Muscle of leg (tissue), 11 donors: ENCODE measurements around the gene WDR6. TPM values are rescaled to one million over a fixed set of nuclear protein-coding genes. Genes with fewer than 3 reads are reported as not detected.
A peak's percentile ranks its signal among the peaks of the same experiment; 100 is the strongest.

Experiments
- DNase-seq: peaks from one replicate; pipeline ENCODE4 v3.0.0; 2013
- H3K27ac ChIP-seq: one replicate; pipeline ENCODE4 v1.5.1; 2013; ENCODE audit warnings: mild to moderate bottlenecking, low read length, control low read depth
- H3K27me3 ChIP-seq: one replicate; pipeline ENCODE4 v1.6.1; 2013; ENCODE audit warnings: low read length; ENCODE audit not compliant: control insufficient read depth, insufficient read depth
- H3K36me3 ChIP-seq: one replicate; pipeline ENCODE4 v1.6.1; 2013; ENCODE audit warnings: low read length; ENCODE audit not compliant: control insufficient read depth, insufficient read depth
- H3K4me1 ChIP-seq: one replicate; pipeline ENCODE4 v1.6.1; 2013; ENCODE audit warnings: low read length; ENCODE audit not compliant: control insufficient read depth, insufficient read depth
- H3K4me3 ChIP-seq: one replicate; pipeline ENCODE4 v1.5.1; 2013; ENCODE audit warnings: low read length, control low read depth
- H3K9me3 ChIP-seq: replicated peaks from 2 replicates; pipeline ENCODE4 v1.6.1; 2013; ENCODE audit warnings: low read depth, low read length; ENCODE audit not compliant: control insufficient read depth
- WGBS: methylation state at CpG from one replicate; pipeline ENCODE4 v1.1.5; 2013; ENCODE audit warnings: missing lambda C conversion rate; ENCODE audit not compliant: insufficient coverage; 5-methylcytosine and 5-hydroxymethylcytosine counted together
- polyA plus RNA-seq, 8 donors: library from polyadenylated mRNA; unstranded; fragments of 120-200 nt; gene quantifications; one replicate each; pipeline versions ENCODE4 v1.2.1 to v1.2.3, GENCODE V29; 2013; ENCODE audit warnings: inconsistent platforms in 1 of 8, low replicate concordance in 1 of 8; ENCODE audit not compliant: insufficient read length in 8 of 8, insufficient read depth in 1 of 8
- total RNA-seq: library from RNA; stranded (reverse); fragments of 120-200 nt; gene quantifications from one replicate; pipeline ENCODE4 v1.2.4, GENCODE V29; 2013

Gene WDR6
- total and polyA plus RNA-seq, 9 donors, result 79.4 to 139 (median 112) TPM

DNA sequence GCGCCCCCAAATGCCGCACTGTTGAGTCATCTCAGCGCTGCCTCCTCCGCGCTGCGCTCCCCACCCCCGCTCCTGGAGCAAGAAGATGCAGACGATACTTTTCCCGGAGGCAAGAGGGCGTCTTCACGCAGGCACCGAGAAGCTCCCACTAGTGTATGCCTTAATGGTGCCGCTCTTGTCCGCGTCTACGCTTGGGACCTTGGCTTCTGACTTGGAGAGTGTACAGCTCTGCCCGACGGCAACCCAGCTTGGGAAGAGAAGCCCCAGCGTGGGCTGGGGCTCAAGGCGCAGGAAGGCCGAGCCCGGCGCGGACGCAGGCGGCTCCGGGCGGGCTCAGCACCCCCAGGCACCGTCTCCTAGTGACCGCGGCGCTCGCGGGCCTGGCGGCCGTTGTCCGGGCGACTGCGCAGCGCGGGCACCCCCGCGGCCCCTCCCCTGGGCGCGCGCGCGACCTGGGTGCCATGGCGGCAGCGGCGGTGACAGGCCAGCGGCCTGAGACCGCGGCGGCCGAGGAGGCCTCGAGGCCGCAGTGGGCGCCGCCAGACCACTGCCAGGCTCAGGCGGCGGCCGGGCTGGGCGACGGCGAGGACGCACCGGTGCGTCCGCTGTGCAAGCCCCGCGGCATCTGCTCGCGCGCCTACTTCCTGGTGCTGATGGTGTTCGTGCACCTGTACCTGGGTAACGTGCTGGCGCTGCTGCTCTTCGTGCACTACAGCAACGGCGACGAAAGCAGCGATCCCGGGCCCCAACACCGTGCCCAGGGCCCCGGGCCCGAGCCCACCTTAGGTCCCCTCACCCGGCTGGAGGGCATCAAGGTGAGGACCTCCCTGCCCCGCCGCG, 17.2 kb upstream of the WDR6 start, which contains the start of gene P4HTM:
P4HTM (plus strand) TSS at position 446 of the 840 bp plus-strand sequence; CDS start at position 462, 16 bp downstream.
- WGBS, result under 1% methylated on average over 91 of the region's 91 CpGs
- peak; percentile 95 for DNase-seq
- Histone ChIP-seq H3K27ac (peak within 1 kb of the TSS; percentile 94), H3K4me3 (peak within 1 kb of the TSS; percentile 70), H3K9me3 (no peaks in the 10 kb centered on the region), H3K27me3 (no peaks in the 10 kb centered on the region), H3K4me1 (peaks cover 19% of the 10 kb centered on the region), H3K36me3 (peaks cover 16% of the 10 kb centered on the region)

GRCh38 chr3:48990636-48991469, 16.3 kb upstream of the WDR6 start:
- WGBS, result 4% methylated on average over 36 of the region's 40 CpGs
- peak overlapping the region; percentile 9 for H3K27ac ChIP-seq
- no peaks in the 10 kb centered on the region for H3K9me3 ChIP-seq
- no peak for DNase-seq
- peaks cover 7% of the 10 kb centered on the region for H3K36me3 ChIP-seq
- H3K4me3 ChIP-seq, result peak overlapping the region; percentile 70
- no peaks in the 10 kb centered on the region for H3K27me3 ChIP-seq
- peaks cover 19% of the 10 kb centered on the region for H3K4me1 ChIP-seq

DNA sequence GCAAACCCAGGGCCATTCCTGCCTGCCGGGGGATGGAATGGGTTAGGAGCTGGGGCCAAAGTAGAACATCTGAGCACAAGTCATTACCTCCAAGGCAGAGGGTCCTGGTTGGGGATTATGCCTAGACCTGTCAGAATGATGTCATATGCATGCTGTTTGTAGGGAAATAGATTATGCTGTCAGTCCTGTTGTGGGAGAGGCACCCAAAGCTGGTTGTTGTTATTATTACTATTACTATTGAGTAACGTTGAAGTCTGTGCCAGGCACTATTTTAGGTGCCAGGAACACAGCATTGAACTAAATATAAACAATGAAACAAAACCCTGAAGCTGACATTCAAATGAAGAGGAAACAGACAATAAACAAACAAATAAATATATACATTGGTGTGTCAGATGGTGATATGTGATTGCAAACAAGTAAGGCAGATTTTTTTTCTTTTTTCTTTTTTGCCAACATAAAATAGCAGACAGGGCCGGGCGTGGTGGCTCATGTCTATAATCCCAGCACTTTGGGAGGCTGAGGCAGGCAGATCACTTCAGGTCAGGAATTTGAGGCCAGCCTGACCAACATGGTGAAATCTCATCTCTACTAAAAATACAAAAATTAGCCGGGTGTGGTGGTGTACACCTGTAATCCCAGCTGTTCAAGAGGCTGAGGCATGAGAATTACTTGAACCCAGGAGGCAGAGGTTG, 15.2 kb upstream of the WDR6 start:
- no peak for DNase-seq
- H3K9me3 ChIP-seq, result no peaks in the 10 kb centered on the region
- 94% methylated on average over 3 of the region's 5 CpGs for WGBS
- peaks cover 11% of the 10 kb centered on the region for H3K36me3 ChIP-seq
- H3K27me3 ChIP-seq, result no peaks in the 10 kb centered on the region
- no peak overlapping the region for H3K27ac ChIP-seq
- no peak overlapping the region for H3K4me3 ChIP-seq
- H3K4me1 ChIP-seq, result peaks cover 19% of the 10 kb centered on the region

DNA sequence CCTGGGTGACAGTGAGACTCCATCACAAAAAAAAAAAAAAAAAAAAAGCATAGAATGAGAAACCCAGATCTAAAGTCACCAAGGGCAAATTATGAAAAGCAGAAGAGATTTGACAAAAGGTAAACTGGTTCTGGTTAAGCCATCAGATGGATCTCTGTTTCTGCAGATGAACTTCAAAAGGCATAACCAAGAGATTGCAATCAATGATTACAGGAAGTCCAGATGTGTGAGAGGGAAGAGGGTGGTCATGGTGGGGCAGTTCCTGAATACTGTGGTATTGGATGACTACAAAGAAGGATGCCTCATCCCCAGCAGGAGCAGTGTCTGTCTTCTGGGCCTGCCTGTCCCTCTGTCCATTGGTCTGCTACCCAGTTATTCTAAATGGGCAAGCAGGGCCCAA, 13.4 kb upstream of the WDR6 start:
- Histone ChIP-seq H3K27ac (no peak overlapping the region), H3K4me3 (no peak overlapping the region), H3K9me3 (no peaks in the 10 kb centered on the region), H3K4me1 (peaks cover 19% of the 10 kb centered on the region), H3K27me3 (no peaks in the 10 kb centered on the region), H3K36me3 (peaks cover 13% of the 10 kb centered on the region)
- DNase-seq, result no peak

DNA sequence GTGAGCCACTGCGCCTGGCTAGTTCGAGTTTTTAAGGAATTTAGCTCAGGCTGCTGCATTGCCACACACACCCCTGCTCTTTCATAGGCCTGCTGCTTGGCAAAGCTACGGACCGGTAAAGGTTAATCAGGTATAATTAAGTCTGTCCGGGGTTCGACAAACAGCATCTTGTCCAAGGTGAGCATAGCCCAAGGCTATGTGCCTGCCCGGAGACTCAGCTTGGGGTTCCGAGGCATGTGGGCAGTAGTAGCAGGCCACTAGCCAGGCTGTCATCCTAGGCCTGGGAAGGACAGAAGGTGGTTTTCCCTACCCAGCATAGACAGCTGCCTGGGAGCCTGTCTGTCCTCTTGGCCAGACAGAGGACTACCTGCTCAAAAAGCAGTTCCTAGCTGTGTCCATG, 10.6 kb upstream of the WDR6 start:
- no peak for DNase-seq
- Histone ChIP-seq H3K36me3 (peaks cover 13% of the 10 kb centered on the region), H3K27me3 (no peaks in the 10 kb centered on the region), H3K27ac (no peak overlapping the region), H3K4me1 (peaks cover 2% of the 10 kb centered on the region), H3K9me3 (no peaks in the 10 kb centered on the region), H3K4me3 (no peak overlapping the region)
- WGBS, result 89% methylated on average over 8 of the region's 8 CpGs

- no peak overlapping the region for H3K27ac ChIP-seq
- H3K27me3 ChIP-seq, result no peaks in the 10 kb centered on the region
- H3K4me1 ChIP-seq, result no peaks in the 10 kb centered on the region
- no peak overlapping the region for H3K4me3 ChIP-seq
- 77% methylated on average over 6 of the region's 8 CpGs for WGBS
- peaks cover 13% of the 10 kb centered on the region for H3K36me3 ChIP-seq
- no peaks in the 10 kb centered on the region for H3K9me3 ChIP-seq
- DNase-seq, result no peak
Measured at GRCh38 chr3:48997102-48997635, 10.0 kb upstream of the WDR6 start.

- DNase-seq, result no peak
- Histone ChIP-seq H3K4me1 (no peaks in the 10 kb centered on the region), H3K36me3 (peaks cover 13% of the 10 kb centered on the region), H3K4me3 (no peak overlapping the region), H3K27ac (no peak overlapping the region), H3K9me3 (no peaks in the 10 kb centered on the region), H3K27me3 (no peaks in the 10 kb centered on the region)
- 55% methylated on average over 16 of the region's 20 CpGs for WGBS
Measured at GRCh38 chr3:48997714-48998637, 9.2 kb upstream of the WDR6 start.

GRCh38 chr3:48999085-48999858, 7.9 kb upstream of the WDR6 start:
- Histone ChIP-seq H3K4me1 (no peaks in the 10 kb centered on the region), H3K9me3 (no peaks in the 10 kb centered on the region), H3K36me3 (peaks cover 10% of the 10 kb centered on the region), H3K27me3 (no peaks in the 10 kb centered on the region), H3K4me3 (no peak overlapping the region), H3K27ac (no peak overlapping the region)
- 66% methylated on average over 6 of the region's 8 CpGs for WGBS
- DNase-seq, result no peak

GRCh38 chr3:49001155-49001554, 6.0 kb upstream of the WDR6 start:
- WGBS, result 89% methylated on average over 5 of the region's 6 CpGs

More at GRCh38 chr3:49001155-49001554, 6.0 kb upstream of the WDR6 start:
- DNase-seq, result no peak
- Histone ChIP-seq H3K4me3 (no peak overlapping the region), H3K4me1 (peaks cover 3% of the 10 kb centered on the region), H3K27me3 (no peaks in the 10 kb centered on the region), H3K9me3 (no peaks in the 10 kb centered on the region), H3K27ac (no peak overlapping the region), H3K36me3 (peaks cover 8% of the 10 kb centered on the region)
